T-helper 2 cell treated with Interferon-gamma antibody and Interleukin-4, amounts not matched to agents 5 μg/mL and 100 μg/mL, for 36 hours (primary cell): ENCODE results near the gene PCMTD2.

Experiments used
- DNase-seq: peaks from one replicate; pipeline ENCODE4 v3.0.0; 2021; ENCODE audit warnings: low spot score
- H3K27ac Mint-ChIP-seq: one replicate; pipeline ENCODE4 v1.8.0; 2021; ENCODE audit warnings: mild to moderate bottlenecking, mixed read lengths
- H3K27me3 Mint-ChIP-seq: one replicate; pipeline ENCODE4 v1.8.0; 2021; ENCODE audit warnings: low read depth, mixed read lengths
- H3K36me3 Mint-ChIP-seq: one replicate; pipeline ENCODE4 v1.8.0; 2021; ENCODE audit warnings: low read depth, mixed read lengths
- H3K4me1 Mint-ChIP-seq: one replicate; pipeline ENCODE4 v1.8.0; 2021; ENCODE audit warnings: low read depth, mixed read lengths
- H3K4me3 Mint-ChIP-seq: one replicate; pipeline ENCODE4 v1.8.0; 2022; ENCODE audit warnings: mild to moderate bottlenecking, moderate library complexity, mixed read lengths
- H3K9me3 Mint-ChIP-seq: one replicate; pipeline ENCODE4 v1.8.0; 2021; ENCODE audit warnings: mixed read lengths

Gene PCMTD2

DNA sequence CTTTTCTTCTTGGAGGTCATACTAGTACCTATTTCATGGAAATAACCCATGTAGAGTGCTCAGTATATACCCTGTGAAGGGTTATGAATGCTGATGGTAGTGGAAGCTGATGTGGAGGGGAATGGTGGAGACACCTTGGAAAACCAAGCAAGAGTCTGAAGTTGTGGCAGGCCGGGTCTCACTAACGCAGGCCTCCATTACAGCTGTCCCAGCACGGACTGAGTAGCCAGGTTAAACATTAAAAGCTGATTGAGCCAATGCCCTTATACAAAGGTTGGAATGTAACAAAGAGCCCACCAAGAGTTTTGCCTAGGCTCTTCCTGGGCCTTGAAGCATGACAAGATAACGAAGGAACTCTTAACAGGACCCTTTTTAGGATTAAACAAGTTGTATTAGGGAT is 2.1 kb upstream of the PCMTD2 start:
- no peak overlapping the region for H3K27ac Mint-ChIP-seq

DNA sequence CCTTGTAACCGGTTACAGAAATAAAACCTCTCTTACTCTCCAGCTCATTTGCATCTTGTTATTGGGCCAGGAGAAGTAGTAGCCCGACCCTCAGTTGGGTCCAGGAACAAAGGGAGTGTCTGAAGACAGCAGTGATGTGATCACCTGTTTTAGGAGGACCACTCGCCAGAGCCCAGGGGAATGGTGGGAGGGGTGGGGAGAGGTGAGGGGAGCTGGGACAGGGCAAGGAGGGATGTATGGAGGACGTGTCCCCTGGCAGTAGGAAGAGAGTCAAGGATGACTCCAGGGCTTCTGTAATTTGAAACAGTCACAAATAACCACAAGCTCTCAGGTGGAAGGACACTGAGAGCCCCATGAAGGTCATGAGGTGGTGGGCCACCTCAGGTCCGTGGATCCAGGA is 1.4 kb upstream of the PCMTD2 start:
- DNase-seq = no peak
- Mint-ChIP-seq H3K27me3 (peaks cover 22% of the 10 kb centered on the region), H3K27ac (peak overlapping the region; percentile 76), H3K4me1 (peaks cover 27% of the 10 kb centered on the region), H3K4me3 (peak overlapping the region; percentile 76), H3K36me3 (peaks cover 2% of the 10 kb centered on the region), H3K9me3 (no peaks in the 10 kb centered on the region)

More for the DNA sequence above, 2.1 kb upstream of the PCMTD2 start:
- DNase-seq = no peak
- H3K4me3 Mint-ChIP-seq = no peak overlapping the region
- peaks cover 21% of the 10 kb centered on the region for H3K4me1 Mint-ChIP-seq
- peaks cover 23% of the 10 kb centered on the region for H3K27me3 Mint-ChIP-seq
- H3K9me3 Mint-ChIP-seq = no peaks in the 10 kb centered on the region
- no peaks in the 10 kb centered on the region for H3K36me3 Mint-ChIP-seq

DNA sequence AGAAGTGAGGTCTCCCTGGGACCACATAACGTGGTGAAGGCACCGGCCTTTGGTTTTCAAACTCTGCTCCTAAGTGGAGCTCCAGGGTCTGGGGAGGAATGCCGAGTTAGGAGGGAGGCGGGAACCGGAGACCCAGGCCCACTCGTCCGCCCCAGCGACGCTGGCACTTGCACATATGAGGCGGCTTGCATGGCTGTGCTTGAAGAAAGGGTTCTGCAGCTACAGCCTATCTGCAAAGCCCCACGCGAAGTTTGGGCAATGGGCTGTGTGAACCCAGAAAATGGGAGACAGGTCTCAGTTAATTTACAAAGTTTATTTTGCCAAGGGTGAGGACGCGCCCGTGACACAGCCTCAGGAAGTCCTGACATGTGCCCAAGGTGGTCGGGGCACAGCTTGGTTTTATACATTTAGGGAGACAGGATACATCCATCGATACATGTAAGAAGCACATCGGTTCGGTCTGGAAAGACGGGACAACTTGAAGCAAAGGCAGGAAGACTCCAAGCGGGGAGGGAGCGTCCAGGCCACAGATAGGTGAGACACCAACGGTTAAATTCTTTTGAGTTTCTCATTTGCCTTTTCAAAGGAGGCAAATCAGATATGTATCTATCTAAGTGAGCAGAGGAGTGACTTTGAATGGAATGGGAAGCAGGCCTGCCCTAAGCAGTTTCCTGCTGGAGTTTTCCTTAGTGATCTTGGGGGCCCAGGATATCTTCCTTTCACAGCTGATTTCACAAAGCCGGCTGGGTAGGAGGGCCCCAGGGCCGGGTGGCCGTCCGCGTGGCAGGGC is 782 bp upstream of the PCMTD2 start:
- no peak for DNase-seq
- Mint-ChIP-seq H3K4me1 (peaks cover 27% of the 10 kb centered on the region), H3K27ac (peak overlapping the region; percentile 76), H3K27me3 (peaks cover 17% of the 10 kb centered on the region), H3K9me3 (no peaks in the 10 kb centered on the region), H3K4me3 (peak overlapping the region; percentile 76), H3K36me3 (peaks cover 2% of the 10 kb centered on the region)

DNA sequence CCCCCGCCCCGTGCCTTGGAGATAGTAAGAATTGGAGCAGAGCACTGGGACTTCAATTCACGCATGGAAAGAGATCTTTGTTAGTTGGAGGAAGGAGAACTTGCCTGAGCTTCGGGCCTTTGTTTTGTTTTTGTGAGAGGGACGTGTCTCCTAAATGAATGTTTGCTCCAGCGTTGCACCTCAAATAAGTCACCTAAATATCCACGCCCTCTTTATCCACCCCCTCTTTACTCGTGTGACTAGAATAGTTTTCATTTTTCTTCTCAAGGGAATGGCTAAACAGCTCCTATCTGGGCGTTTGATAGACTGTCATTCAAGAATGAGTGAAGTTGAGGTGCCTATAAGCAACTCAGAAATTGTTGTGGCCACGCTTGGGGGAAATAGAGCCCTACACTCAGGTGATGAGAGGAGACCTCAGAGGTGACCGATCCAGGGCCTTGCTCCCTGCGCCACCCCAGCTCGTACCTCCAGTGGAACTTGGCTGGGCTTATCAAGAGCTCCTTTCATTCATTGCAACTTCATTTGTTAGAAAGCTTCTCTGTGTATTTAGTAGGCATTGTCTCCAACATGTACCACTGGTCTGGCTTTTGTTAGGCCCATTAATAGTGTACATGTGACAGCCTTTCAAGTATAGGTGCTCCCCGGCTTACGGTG is 861 bp downstream of the PCMTD2 start:
- no peaks in the 10 kb centered on the region for H3K9me3 Mint-ChIP-seq
- peaks cover 40% of the 10 kb centered on the region for H3K4me1 Mint-ChIP-seq
- no peak for DNase-seq
- peaks cover 9% of the 10 kb centered on the region for H3K36me3 Mint-ChIP-seq
- H3K4me3 Mint-ChIP-seq = peak overlapping the region; percentile 90
- peak overlapping the region; percentile 94 for H3K27ac Mint-ChIP-seq
- H3K27me3 Mint-ChIP-seq = peaks cover 4% of the 10 kb centered on the region

DNA sequence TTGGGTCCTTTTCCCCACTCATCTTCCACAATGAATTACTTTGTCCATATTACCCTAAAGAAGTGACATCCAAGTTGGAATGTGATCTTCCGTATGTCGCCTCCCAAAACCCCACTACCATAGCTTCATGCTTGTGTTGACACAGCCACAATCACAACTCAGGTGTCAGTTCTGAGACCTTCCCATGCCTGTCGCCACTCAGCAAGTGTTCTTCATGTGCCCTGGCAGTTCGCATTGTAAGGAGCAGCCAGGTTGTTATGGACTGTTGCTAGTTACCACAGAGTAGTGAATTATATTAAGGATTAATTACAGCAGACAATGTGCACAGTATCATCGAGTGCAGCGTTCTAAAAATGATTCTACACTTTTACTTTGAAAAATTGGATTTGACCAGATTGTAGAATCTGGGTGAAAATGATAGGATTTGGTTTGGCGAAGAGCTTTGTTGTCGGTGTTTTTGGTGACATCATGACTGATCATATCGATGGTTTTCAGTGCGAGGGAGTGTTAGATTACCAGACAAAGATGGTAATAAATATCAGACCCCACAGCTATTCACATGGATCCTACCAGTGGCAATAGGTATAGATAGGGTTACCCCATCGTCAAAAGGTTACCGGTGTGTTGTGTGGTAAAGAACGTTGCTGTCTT is 1.7 kb downstream of the PCMTD2 start:
- peaks cover 10% of the 10 kb centered on the region for H3K36me3 Mint-ChIP-seq
- no peak overlapping the region for H3K27ac Mint-ChIP-seq
- H3K4me3 Mint-ChIP-seq = peak overlapping the region; percentile 90
- H3K27me3 Mint-ChIP-seq = peaks cover 2% of the 10 kb centered on the region
- H3K9me3 Mint-ChIP-seq = no peaks in the 10 kb centered on the region
- DNase-seq = no peak
- peaks cover 42% of the 10 kb centered on the region for H3K4me1 Mint-ChIP-seq

DNA sequence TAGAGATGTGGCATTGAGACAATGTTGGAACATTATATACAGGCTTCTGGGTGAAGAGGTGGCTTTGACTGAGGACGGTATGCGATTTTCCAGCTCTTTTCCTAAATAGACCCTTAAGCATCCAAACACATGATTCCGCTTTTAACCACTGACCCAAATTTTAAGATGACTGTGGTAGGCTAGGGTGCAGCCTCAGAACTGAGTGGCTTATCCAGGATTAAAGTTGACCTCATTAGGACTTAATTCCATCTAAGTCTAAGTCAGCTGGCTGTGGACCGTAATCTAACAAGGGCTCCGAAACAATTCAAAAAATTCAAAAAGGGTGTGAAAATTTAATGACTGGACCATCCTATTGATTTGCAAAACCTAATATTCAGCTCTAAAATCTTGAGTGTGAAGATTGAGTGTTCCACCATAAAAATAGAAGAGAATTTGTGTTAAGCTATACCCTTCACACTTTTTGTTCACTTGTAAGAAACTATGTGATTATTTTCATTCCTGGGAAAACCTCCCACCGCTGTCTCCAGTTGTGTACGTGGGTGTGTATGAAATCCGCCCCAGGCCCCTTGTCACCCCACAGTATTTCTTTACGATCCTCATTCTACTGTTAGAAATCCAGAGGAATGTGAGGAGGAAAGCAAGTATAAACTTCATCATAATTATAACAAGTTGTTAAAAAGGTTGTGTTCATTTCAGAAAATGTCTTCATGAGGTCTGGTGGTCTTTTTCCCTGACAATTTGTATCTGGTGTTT is 2.7 kb downstream of the PCMTD2 start:
- Mint-ChIP-seq H3K4me3 (no peak overlapping the region), H3K4me1 (peaks cover 45% of the 10 kb centered on the region), H3K9me3 (no peaks in the 10 kb centered on the region), H3K27me3 (no peaks in the 10 kb centered on the region), H3K27ac (no peak overlapping the region), H3K36me3 (peaks cover 13% of the 10 kb centered on the region)
- no peak for DNase-seq

DNA sequence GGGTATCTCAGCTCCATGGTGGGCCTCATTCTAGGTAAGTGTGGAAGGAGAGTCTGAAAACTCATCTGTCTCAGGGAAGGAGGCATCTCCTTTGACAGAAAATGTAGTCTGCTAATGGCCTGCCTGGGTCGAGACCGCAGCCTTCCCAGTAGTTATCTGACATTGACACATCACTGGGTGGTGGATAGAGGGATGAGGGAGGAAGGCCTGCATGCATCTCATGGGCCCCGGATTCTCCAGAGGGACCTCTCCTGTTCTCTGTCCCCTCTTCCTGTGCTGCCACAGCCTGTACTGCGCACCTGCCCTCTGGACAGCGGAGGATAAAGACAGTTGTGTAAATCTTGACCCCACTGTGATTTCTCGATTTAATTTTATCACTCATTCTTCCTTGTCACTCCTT is 4.7 kb downstream of the PCMTD2 start:
- Mint-ChIP-seq H3K27ac (no peak overlapping the region), H3K9me3 (no peaks in the 10 kb centered on the region), H3K36me3 (peaks cover 13% of the 10 kb centered on the region), H3K27me3 (no peaks in the 10 kb centered on the region), H3K4me3 (no peak overlapping the region), H3K4me1 (peaks cover 39% of the 10 kb centered on the region)
- DNase-seq = no peak

DNA sequence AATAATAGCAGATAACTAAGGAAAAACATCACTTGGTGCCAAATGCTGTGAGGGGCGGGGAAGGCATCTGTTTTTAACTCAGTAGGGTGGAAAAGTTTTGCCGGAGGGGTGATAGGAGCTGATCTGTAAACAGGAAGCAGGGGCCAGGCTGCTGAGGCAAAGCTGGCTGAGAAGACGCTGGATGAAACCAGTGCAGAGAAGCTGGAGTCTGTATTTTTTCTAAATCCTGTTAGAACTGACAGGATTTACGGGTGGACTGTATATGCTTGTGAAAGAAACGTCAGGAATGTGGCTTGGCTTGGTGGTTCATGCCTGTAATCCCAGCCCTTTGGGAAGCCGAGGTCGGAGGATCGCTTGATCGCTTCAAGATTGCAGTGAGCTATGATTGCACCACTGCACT is 5.6 kb downstream of the PCMTD2 start:
- no peak for DNase-seq
- H3K9me3 Mint-ChIP-seq = no peaks in the 10 kb centered on the region
- peak overlapping the region; percentile 44 for H3K4me3 Mint-ChIP-seq
- peaks cover 13% of the 10 kb centered on the region for H3K36me3 Mint-ChIP-seq
- no peak overlapping the region for H3K27ac Mint-ChIP-seq
- H3K27me3 Mint-ChIP-seq = no peaks in the 10 kb centered on the region
- peaks cover 36% of the 10 kb centered on the region for H3K4me1 Mint-ChIP-seq

DNA sequence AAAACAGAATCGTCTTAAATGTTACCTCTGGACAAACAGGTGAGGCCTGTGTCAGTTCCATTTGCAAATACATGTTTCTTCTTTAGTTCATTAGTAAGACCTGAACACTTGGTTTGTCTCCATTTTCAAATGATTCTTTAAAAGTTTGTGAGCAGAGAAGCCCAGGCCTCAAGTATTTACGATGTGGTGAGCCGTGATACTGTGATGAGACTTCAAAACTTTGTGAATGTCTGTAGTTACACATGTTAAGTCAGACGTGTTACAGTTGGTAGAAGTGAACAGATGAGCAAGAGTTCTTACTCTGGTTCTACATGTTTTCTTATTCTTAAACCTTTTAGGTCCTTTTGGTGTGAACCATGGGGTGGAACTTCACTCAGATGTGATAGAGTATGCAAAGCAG is 8.5 kb downstream of the PCMTD2 start:
- peaks cover 11% of the 10 kb centered on the region for H3K36me3 Mint-ChIP-seq
- no peaks in the 10 kb centered on the region for H3K27me3 Mint-ChIP-seq
- H3K27ac Mint-ChIP-seq = no peak overlapping the region
- peaks cover 18% of the 10 kb centered on the region for H3K4me1 Mint-ChIP-seq
- H3K9me3 Mint-ChIP-seq = no peaks in the 10 kb centered on the region
- DNase-seq = no peak
- H3K4me3 Mint-ChIP-seq = no peak overlapping the region

DNA sequence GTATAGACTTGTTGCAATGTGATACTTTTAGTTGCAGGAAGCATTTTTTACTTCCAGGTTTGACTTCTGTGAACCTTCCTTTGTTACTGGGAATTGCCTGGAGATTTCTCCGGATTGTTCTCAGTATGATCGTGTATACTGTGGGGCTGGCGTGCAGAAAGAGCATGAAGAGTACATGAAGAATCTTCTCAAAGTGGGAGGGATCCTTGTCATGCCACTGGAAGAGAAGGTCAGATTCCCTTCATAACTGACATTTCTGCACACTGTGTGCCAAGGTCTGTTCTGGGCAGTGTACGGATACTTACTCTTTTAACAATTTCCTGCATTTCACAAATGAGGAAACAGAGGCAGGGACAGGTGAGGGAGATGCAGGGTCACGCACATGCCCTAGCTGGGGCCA is 9.7 kb downstream of the PCMTD2 start:
- no peak overlapping the region for H3K27ac Mint-ChIP-seq
- peaks cover 13% of the 10 kb centered on the region for H3K4me1 Mint-ChIP-seq
- no peak for DNase-seq
- peaks cover 13% of the 10 kb centered on the region for H3K36me3 Mint-ChIP-seq
- no peaks in the 10 kb centered on the region for H3K9me3 Mint-ChIP-seq
- H3K27me3 Mint-ChIP-seq = no peaks in the 10 kb centered on the region
- H3K4me3 Mint-ChIP-seq = no peak overlapping the region

DNA sequence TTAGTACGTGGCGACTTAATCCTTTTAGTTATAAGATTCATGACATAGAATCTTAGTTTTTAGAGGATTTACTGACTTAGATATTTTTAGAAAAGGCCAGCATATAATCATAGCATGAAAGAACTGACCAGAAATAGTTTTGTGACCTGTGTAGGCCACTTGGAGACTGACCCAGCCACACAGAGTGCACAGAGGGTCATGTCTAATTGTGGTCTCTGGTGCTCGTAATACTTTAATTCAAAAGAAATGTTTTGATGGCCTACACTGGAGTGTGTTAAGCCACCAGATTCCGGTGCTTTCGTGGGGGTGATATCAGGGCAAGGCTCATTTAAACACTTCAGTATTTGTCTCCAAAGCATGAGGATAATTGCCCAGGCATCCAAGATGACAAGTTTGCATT is 11.4 kb downstream of the PCMTD2 start:
- Mint-ChIP-seq H3K36me3 (peaks cover 7% of the 10 kb centered on the region), H3K4me1 (peaks cover 3% of the 10 kb centered on the region), H3K9me3 (no peaks in the 10 kb centered on the region)

DNA sequence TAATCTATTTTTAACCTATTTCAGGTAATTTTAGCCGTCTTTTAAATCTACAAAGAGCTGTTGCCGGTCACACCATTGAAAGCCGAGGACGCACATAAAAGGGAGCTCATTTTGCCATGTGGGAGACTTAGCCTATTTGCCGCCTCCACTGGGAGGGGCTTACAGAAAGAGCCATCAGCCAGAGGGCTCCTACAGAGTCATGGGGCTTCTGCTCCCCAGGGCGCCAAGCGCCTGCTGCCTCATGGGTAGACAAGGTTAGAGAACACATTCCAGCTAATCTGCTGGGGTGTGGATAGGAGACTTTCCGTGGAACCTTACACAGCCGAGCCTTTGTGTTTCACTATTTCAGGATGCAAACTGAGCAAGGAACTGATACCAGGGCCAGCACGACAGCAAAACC is 12.6 kb downstream of the PCMTD2 start:
- no peak for DNase-seq
- H3K27me3 Mint-ChIP-seq = no peaks in the 10 kb centered on the region
- H3K4me1 Mint-ChIP-seq = no peaks in the 10 kb centered on the region
- peaks cover 6% of the 10 kb centered on the region for H3K36me3 Mint-ChIP-seq
- no peaks in the 10 kb centered on the region for H3K9me3 Mint-ChIP-seq
- H3K27ac Mint-ChIP-seq = no peak overlapping the region
- no peak overlapping the region for H3K4me3 Mint-ChIP-seq

More for the DNA sequence above, 11.4 kb downstream of the PCMTD2 start:
- no peak overlapping the region for H3K4me3 Mint-ChIP-seq
- H3K27me3 Mint-ChIP-seq = no peaks in the 10 kb centered on the region
- no peak overlapping the region for H3K27ac Mint-ChIP-seq
- no peak for DNase-seq

DNA sequence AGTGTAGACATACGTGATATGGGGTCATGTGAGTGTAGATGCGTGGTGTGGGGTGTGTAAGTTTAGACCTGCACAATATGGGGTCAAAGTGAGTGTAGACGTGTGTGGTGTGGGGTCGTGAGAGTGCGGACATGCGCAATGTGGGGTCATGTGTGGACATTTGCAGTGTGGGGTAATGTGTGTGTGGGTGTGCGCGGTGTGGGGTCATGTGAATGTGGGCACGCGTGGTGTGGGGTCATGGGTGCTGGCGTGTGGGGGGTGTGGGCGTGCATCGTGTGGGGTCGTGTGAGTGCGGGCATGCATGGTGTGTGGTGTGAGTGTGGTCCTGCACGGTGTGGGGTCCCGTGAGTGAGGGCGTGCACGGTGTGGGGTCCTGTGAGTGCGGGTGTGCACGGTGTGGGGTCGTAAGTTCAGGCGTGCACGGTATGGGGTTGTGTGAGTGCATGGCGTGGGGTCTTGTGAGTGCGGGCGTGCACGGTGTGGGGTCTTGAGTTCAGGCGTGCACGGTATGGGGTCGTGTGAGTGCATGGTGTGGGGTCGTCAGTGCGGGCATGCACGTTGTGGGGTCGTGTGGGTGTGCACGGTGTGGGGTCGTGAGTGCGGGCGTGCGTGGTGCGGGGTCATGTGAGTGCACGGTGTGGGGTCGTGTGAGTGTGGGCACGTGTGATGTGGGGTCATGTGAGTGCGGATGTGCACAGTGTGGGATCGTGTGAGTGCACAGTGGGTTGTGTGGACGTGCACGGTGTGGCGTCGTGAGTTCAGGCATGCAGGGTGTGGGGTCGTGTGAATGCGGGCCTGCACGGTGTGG is 14.3 kb downstream of the PCMTD2 start:
- no peak overlapping the region for H3K4me3 Mint-ChIP-seq
- no peak overlapping the region for H3K27ac Mint-ChIP-seq
- peaks cover 12% of the 10 kb centered on the region for H3K36me3 Mint-ChIP-seq

More for the DNA sequence above, 14.3 kb downstream of the PCMTD2 start:
- Mint-ChIP-seq H3K4me1 (peaks cover under 1% of the 10 kb centered on the region), H3K9me3 (no peaks in the 10 kb centered on the region), H3K27me3 (no peaks in the 10 kb centered on the region)
- DNase-seq = no peak
